ENCODE results near the gene ROR2.

- no peak for TF ChIP-seq EZH2phosphoT487 (IDR thresholded peaks at IDR 0.05; ENCODE audit: borderline replicate concordance)
- TF ChIP-seq CTCF (conservative IDR thresholded peaks at IDR 0.05; ENCODE audit: low read length), result no peak
Measured at GRCh38 chr9:91825866-91826265, 124.2 kb downstream of the ROR2 start.
